ENCODE data around the gene SHANK1. TPM values are rescaled to one million over a fixed set of nuclear protein-coding genes. Genes with fewer than 3 reads are reported as not detected.

Gene SHANK1
- not detected in 2 replicates for total RNA-seq (2016; rRNA removed; fragmentation: Illumina TruSeq; extraction: Trizol)
- total RNA-seq (2016; cell fraction: cytosol; rRNA removed; fragmentation: Illumina TruSeq; extraction: Trizol; ENCODE audit: low read depth), result not detected in 2 replicates
- total RNA-seq (2016; cell fraction: insoluble cytoplasmic fraction; rRNA removed; fragmentation: Illumina TruSeq; extraction: Trizol), result not detected in 2 replicates
- not detected in 2 replicates for total RNA-seq (2016; cell fraction: membrane; rRNA removed; fragmentation: Illumina TruSeq; extraction: Trizol)
- not detected in 2 replicates for total RNA-seq (2016; cell fraction: nucleus; rRNA removed; fragmentation: Illumina TruSeq; extraction: Trizol)
- not detected in 2 replicates for polyA plus RNA-seq (2011; rRNA removed)
- not detected in 2 replicates for polyA plus RNA-seq (2011; cell fraction: cytosol; rRNA removed)
- not detected in 2 replicates for polyA plus RNA-seq (2011; cell fraction: nucleus; rRNA removed)
- polyA plus RNA-seq (2012), result not detected in 2 replicates
- not detected in 2 replicates for polyA plus RNA-seq (2016; cell fraction: cytosol; fragmentation: Illumina TruSeq; extraction: Trizol; ENCODE audit: low read depth)
- polyA plus RNA-seq (2016; cell fraction: insoluble cytoplasmic fraction; fragmentation: Illumina TruSeq; extraction: Trizol; ENCODE audit: low read depth), result not detected in 2 replicates
- not detected in 2 replicates for polyA plus RNA-seq (2016; cell fraction: membrane; fragmentation: Illumina TruSeq; extraction: Trizol; ENCODE audit: low read depth)
- polyA plus RNA-seq (2016; cell fraction: nucleus; fragmentation: Illumina TruSeq; extraction: Trizol; ENCODE audit: insufficient read depth, low read depth), result not detected in 2 replicates
- polyA minus RNA-seq (2011; rRNA and poly(A)+ RNA removed; ENCODE audit: low replicate concordance), result not detected in 2 replicates
- polyA minus RNA-seq (2011; cell fraction: cytosol; rRNA and poly(A)+ RNA removed), result not detected in 2 replicates
- not detected in 2 replicates for polyA minus RNA-seq (2011; cell fraction: nucleus; rRNA and poly(A)+ RNA removed)
- Bru-seq, nascent RNA, result not detected
- percentile 4 among the genes with signal in this experiment for BruChase-seq, experiment 1, labeled RNA remaining after a 6-hour chase
- not detected for BruChase-seq, experiment 2, labeled RNA remaining after a 2-hour chase
- long read RNA-seq, experiment 1, result 0 reads
- long read RNA-seq, experiment 2, result 0 reads

GRCh38 chr19:50719566-50719965, at the start of gene SHANK1:
SHANK1 (minus strand) TSS chr19:50719802; CDS start chr19:50716919, 2,883 bp downstream.
- intact Hi-C loops (cut with micrococcal nuclease; ENCODE audit: unreplicated experiment), result no loop called here
- POLR2A ChIA-PET, result no interaction called here
- H3K4me1 ChIP-seq (ENCODE audit: insufficient read depth, low read length), result no peaks in the 10 kb centered on the region
- in situ Hi-C loops (cut with HindIII; ENCODE audit: extremely low pct_ligation_motif_present, low pct_unique_long_range_greater_than_20kb), result no loop called here
- H3K4me2 ChIP-seq (ENCODE audit: low read depth, low read length), result no peak within 1 kb of the TSS
- ATAC-seq, result no peak
- H2AFZ ChIP-seq (ENCODE audit: low read length), result no peak within 1 kb of the TSS
- H3K27ac ChIP-seq (ENCODE audit: extremely low read length, insufficient read depth, low read length), result no peak within 1 kb of the TSS
- no peak for FAIRE-seq
- no peaks in the 10 kb centered on the region for H3K9me3 ChIP-seq (ENCODE audit: low read length)
- no peak within 1 kb of the TSS for H3K4me3 ChIP-seq (replicated peaks in 1 of 3; ENCODE audit: insufficient read depth in 1 of 3, low read depth in 2 of 3, low read length in 3 of 3)
- H3K9ac ChIP-seq (ENCODE audit: insufficient read depth, low read depth, low read length), result no peak within 1 kb of the TSS
- peaks cover 11 to 66% of the 10 kb centered on the region in 2 experiments for H3K27me3 ChIP-seq (ENCODE audit: control insufficient read depth in 1 of 2, insufficient read depth in 2 of 2, low read length in 2 of 2)
- no peaks in the 10 kb centered on the region for H3K79me2 ChIP-seq (ENCODE audit: insufficient read depth, low read length)
- no peak for TF ChIP-seq AGO2 (optimal IDR thresholded peaks at IDR 0.05; ENCODE audit: low read depth, low read length)
- no peak for TF ChIP-seq GABPB1 (CRISPR knock-in tag; IDR thresholded peaks at IDR 0.05)
- no peak for TF ChIP-seq ZNF343 (CRISPR knock-in tag; IDR thresholded peaks at IDR 0.05)
- no peak for TF ChIP-seq CREM (IDR thresholded peaks at IDR 0.05)
- TF ChIP-seq CREM (CRISPR knock-in tag; IDR thresholded peaks at IDR 0.05), result no peak
- no peak for TF ChIP-seq ZSCAN20 (CRISPR knock-in tag; IDR thresholded peaks at IDR 0.05; ENCODE audit: borderline replicate concordance)
- TF ChIP-seq FIP1L1 (IDR thresholded peaks at IDR 0.05; ENCODE audit: borderline replicate concordance, insufficient read depth, low read depth, low read length), result no peak
- no peak for TF ChIP-seq AKAP8 (CRISPR knock-in tag; IDR thresholded peaks at IDR 0.05)
- TF ChIP-seq, protein P1, sequence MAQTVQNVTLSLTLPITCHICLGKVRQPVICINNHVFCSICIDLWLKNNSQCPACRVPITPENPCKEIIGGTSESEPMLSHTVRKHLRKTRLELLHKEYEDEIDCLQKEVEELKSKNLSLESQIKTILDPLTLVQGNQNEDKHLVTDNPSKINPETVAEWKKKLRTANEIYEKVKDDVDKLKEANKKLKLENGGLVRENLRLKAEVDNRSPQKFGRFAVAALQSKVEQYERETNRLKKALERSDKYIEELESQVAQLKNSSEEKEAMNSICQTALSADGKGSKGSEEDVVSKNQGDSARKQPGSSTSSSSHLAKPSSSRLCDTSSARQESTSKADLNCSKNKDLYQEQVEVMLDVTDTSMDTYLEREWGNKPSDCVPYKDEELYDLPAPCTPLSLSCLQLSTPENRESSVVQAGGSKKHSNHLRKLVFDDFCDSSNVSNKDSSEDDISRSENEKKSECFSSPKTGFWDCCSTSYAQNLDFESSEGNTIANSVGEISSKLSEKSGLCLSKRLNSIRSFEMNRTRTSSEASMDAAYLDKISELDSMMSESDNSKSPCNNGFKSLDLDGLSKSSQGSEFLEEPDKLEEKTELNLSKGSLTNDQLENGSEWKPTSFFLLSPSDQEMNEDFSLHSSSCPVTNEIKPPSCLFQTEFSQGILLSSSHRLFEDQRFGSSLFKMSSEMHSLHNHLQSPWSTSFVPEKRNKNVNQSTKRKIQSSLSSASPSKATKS (CRISPR knock-in tag; IDR thresholded peaks at IDR 0.05), result no peak
- TF ChIP-seq JUNB (CRISPR knock-in tag; IDR thresholded peaks at IDR 0.05; ENCODE audit: borderline replicate concordance), result no peak
- no peak for TF ChIP-seq ZNF30 (CRISPR knock-in tag; IDR thresholded peaks at IDR 0.05)
- TF ChIP-seq ZNF207 (IDR thresholded peaks at IDR 0.05; ENCODE audit: borderline replicate concordance), result no peak
- TF ChIP-seq ZMYM2 (CRISPR knock-in tag; IDR thresholded peaks at IDR 0.05), result no peak
- TF ChIP-seq IKZF4 (CRISPR knock-in tag; IDR thresholded peaks at IDR 0.05; ENCODE audit: borderline replicate concordance, low read depth, not compliant biosample characterization), result no peak
- no peak for TF ChIP-seq KDM6A (CRISPR knock-in tag; IDR thresholded peaks at IDR 0.05; ENCODE audit: low read depth)
- no peak for TF ChIP-seq ATRX (CRISPR knock-in tag; IDR thresholded peaks at IDR 0.05; ENCODE audit: borderline replicate concordance)
- no peak for TF ChIP-seq HES4 (CRISPR knock-in tag; IDR thresholded peaks at IDR 0.05; ENCODE audit: borderline replicate concordance)
- TF ChIP-seq RBM39 (IDR thresholded peaks at IDR 0.05; ENCODE audit: low read depth, low read length, poor library complexity, severe bottlenecking), result no peak
- CTCF ChIA-PET (ENCODE audit: low intra/inter-chr PET ratio, low total read pairs), result no interaction called here
- DNase-seq (ENCODE audit: low spot score), result no peak
- 68% methylated on average over 31 of the region's 47 CpGs for WGBS (ENCODE audit: low lambda C conversion rate)
- H3K36me3 ChIP-seq (replicated peaks in 1 of 2; ENCODE audit: control insufficient read depth in 1 of 2, insufficient read depth in 2 of 2, low read length in 2 of 2), result no peaks in the 10 kb centered on the region
- no TSS peak for BruUV-seq (replicated peaks)
- no peaks in the 10 kb centered on the region for H4K20me1 ChIP-seq (ENCODE audit: insufficient read depth, low read length)

Data from HepG2 (cell line).